ENCODE data around the gene PTGER4. TPM values are rescaled to one million over a fixed set of nuclear protein-coding genes. Genes with fewer than 3 reads are reported as not detected.
A peak's percentile ranks its signal among the peaks of the same experiment; 100 is the strongest.

The PTGER4 gene
- total RNA-seq, 1 donor from 2014 or later = 14.0 TPM

DNA sequence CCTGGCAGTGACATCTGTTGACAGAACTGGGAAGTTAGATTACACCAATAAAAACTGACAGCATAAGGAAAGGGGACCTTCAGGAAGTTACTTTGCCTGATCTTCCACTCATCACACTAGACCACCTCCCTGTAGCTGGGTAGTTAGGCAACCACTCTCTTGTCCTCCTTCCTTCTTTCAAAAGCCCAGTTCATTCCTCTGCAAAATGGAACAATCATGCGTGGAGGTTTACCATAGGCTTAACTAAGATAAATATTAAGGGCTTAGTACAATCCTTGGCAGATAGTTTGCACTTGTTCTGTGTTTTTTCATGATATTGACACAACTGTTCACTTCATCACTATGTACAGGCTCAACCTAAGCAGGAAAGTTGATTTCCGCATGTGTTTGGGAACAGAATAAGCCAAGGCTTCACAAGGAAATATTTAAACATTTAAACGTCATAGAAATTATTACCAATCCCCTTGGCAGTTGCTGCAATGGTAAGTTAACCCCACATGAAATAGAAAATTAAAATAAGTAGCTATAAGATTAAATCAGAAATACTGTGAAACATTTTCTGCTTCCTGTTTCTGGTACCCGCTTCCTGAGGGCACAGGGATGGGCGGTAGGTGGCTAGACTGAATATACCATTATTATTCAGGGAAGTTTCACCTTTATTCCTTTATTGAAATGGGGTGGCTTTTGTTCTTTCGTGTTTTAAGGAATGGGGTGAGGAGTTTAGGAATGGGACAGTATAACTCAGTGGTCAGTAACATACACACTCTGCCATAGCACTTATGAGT is 9.9 kb upstream of the PTGER4 start:
- peak; percentile 35 for DNase-seq

DNA sequence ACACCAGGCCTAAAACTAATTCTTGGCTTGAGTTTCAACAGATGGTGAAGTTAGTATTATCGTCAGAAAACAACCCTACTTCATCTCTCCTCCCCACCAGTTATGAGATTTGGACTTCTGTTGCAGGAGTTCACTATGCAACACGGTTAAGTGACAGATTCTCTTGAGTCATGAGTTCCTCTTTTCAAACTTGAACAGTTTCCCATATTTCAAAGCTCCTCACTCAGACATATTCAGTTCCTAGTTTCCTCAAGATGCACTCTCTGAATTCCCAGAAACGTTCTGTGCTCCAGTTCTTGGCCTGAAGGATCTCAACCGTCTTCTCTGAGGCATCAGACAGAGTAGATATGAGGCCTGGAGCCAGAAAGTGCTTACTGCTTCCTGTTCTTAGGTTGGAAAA is 7.3 kb upstream of the PTGER4 start:
- no peak for DNase-seq

DNA sequence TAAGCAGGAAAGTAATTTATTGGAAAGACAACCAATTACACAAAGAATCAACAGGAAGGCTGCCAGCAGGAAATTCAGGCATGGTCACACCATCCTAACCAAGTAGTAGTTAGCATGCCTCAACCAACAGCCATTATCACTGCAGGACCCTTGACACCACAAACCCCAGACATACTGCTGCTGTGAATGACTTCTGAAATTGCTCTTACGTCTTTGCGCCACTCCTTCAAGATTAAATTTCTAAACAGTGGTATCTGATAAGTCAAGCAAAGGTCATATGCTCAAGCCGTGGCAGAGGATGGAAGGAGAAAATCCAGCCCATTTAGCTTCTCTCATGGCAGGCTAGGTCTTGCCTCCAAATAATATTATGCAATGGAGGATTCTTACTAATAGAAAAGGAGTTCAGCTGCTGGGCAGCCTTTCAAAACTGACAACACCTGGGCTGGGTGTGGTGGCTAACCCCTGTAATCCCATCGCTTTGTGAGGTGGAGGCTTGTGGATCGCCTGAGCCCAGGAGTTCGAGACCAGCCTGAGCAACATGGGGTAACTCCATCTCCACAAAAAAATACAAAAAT is 5.0 kb upstream of the PTGER4 start:
- no peak for DNase-seq

DNA sequence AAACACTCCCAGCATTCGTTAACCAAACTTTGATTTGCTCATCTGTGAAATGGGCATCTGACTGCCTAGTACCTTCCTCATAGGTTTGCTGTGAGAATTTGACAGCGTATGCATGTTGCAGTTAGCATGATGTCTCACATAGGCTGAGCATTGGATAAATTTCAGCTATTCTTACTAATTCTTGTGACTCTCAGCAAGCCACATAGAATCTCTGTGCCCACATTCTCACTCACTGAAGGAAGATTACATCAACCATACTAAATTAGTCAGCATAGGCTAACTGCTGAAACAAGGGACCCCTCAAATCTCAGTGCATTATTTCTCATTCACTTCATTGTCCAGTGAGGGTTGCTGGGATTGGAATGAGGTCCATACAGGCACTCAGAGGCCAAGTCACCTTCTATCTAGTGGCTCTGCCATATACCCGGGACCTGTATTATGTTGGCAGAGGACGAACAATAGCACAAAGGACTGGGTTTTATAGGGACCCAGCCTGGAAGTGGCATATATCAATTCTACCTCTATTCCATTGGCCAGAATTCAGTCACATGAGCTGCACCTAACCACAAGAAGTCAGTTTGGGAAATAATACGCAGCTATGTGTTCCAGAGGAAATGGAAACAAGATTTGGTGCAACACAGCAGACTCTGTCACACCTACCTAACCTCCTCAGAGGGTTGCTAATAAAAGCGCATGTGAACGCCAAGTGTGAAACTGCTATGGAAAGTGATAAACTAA is 4.2 kb upstream of the PTGER4 start:
- no peak for DNase-seq

DNA sequence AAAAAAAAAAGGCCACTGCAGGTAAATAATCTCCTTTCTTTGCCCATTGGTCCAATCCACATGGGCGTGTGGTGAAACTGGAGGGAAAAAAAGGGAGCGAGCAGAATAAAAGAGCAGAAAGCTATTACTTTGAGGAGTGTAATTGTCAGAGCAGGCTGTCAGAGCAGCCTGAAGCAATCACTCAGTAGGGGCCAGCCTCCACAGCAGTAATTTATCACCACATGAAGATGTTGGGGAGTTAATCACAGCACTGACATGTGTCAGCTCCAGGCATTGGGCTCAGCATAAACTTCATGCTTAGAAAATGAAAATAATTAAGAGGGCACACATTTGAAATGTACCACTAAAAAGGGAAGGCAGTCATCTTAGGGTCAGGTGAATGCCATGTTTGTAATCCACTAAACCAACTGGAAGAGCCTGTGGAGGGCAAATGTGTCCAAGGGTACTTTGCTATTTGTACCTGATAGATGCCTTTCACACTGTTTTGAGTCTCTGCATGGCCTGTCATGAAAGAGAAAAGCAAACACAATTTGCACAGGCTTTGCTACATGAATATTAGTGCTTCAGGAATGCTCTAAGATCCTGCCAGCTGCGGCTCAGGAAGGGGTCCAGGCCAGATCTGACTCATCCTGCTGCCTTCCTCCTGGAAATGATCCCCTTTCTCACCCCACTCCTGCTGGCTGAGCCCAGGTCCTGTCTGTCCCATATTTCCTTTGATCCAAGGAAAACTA is 2.9 kb upstream of the PTGER4 start:
- peak; percentile 50 for DNase-seq

DNA sequence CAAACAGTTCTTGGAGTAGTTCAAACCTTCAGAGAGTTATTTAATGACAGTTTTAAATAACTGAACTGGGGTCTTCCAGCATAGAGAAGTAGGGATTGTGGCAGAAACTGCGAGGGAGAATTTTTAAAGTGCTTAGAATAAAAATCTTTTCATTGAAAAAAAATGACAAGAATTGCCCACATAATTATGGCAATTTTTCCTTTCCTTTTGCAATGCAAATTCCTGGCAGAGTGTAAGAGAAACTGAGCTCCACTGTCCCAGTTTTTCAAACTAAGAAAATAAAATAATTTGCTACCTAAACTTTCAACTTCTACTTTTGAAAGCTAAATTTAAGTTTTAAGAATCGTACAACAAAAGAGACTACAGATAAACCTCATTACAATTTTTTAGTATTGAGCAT is 2.3 kb upstream of the PTGER4 start:
- no peak for DNase-seq

DNA sequence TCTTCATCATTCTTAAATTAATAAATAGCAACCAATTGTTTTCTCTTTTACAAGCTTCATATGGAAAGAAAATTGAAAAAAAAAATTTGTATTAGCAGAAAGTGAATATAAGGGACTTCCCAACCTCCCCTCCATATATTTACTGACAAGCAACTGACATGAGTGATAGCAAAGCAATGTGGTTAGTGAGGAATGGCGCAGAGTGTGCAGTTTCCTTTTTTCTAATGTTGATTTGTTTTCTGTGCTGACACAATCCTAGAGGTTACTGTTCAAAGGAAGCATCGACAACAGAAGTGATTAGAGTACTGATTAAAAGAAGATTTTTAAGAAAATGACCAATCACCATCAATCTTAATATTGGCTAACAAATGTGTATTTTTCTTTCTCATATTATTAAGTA is 1.7 kb upstream of the PTGER4 start:
- no peak for DNase-seq

DNA sequence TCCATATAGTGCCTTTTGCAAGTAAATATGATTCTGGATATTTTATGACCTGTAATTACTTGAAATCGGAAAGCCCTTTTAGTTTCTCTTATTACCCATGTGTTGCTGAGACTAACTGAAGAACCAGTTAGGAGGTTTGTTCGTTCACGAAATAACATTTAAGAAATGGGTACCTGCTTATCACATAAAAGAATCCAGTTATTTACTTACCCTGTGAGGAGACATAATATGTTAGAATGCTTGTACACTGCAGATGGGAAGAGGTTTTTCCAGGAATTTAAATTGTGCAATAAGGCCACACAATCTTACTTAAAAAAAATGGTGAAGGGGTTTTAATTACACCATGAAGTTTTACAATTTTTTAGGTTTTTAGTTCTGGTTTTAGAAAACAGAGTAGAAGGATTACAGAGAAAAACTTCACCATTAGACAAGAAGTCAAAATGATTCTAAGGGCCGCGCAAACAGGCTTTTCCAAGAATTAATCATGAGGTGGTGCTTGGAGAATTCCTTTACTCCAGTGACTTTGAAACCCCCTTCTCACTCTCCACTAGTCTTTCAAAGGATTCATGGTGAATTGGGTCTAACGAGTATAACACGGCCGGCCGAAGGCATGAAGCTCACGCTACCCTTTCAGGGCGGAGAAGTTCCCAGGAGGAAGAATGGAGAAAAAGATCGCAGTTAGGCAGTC is 1.1 kb upstream of the PTGER4 start:
- no peak for DNase-seq

DNA sequence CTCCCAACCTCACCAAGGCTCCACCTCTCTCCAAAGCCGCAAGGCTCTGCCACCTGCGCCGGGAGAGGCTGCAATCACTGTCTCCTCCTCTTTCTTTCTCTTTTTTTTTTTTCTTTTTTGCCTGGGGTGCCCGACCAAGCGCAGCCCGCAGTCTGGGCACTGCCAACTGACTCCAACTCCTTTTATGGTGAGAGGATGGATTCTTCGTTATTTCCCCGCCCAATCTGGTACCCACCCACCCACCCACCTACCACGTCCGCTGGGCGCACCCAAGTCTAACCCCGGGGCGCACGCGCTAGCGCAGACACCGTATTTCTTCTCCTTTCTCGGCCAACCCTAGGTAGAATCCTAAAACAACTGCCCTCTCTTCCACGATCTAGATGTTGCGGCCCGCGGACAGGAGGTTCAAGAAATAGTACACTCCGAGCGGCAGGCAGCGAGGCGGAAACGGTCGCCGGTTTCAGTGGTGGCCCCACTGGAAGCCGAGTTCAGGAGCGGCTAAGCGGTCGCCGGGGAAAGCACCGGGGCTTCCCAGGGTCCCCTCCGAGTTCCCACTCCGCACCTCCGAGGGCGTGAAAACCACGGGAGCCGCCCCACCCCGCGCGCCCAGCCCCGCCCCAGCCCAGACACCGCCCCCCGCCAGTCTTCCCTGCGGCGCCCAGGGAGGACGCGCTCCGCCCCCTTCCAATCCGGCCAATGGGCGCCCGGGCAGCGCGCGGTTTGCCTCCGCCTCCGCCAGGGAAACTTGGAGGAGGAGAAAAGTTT is 385 bp upstream of the PTGER4 start:
- DNase-seq = peak; percentile 96

DNA sequence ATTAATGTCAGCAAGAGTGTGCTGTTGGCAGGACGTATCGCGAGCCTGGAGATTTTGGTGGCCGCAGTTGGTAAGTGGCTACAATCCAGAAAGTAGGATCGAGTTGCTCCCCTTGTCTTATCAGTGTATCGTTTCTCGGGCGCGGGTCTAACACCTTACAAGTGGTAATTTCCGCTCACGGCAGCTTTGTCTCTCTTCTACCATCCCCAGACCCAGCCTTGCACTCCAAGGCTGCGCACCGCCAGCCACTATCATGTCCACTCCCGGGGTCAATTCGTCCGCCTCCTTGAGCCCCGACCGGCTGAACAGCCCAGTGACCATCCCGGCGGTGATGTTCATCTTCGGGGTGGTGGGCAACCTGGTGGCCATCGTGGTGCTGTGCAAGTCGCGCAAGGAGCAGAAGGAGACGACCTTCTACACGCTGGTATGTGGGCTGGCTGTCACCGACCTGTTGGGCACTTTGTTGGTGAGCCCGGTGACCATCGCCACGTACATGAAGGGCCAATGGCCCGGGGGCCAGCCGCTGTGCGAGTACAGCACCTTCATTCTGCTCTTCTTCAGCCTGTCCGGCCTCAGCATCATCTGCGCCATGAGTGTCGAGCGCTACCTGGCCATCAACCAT is 1.1 kb downstream of the PTGER4 start:
- no peak for DNase-seq

DNA sequence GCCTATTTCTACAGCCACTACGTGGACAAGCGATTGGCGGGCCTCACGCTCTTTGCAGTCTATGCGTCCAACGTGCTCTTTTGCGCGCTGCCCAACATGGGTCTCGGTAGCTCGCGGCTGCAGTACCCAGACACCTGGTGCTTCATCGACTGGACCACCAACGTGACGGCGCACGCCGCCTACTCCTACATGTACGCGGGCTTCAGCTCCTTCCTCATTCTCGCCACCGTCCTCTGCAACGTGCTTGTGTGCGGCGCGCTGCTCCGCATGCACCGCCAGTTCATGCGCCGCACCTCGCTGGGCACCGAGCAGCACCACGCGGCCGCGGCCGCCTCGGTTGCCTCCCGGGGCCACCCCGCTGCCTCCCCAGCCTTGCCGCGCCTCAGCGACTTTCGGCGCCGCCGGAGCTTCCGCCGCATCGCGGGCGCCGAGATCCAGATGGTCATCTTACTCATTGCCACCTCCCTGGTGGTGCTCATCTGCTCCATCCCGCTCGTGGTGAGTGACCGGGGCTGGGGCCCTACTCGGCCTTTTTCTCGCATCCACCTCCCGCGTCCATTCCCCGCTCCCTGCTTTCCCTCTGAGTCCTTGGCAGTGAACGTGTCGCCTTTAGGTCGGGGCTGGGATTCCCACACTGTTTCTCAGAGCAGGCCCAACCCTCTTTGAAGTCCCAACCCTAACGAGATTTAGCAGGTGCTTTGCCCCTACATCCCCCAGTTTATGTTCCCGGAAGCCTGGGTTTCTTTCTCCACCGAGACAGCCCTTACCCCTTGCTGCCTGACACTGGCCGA is 1.8 kb downstream of the PTGER4 start:
- DNase-seq = peak; percentile 30

DNA sequence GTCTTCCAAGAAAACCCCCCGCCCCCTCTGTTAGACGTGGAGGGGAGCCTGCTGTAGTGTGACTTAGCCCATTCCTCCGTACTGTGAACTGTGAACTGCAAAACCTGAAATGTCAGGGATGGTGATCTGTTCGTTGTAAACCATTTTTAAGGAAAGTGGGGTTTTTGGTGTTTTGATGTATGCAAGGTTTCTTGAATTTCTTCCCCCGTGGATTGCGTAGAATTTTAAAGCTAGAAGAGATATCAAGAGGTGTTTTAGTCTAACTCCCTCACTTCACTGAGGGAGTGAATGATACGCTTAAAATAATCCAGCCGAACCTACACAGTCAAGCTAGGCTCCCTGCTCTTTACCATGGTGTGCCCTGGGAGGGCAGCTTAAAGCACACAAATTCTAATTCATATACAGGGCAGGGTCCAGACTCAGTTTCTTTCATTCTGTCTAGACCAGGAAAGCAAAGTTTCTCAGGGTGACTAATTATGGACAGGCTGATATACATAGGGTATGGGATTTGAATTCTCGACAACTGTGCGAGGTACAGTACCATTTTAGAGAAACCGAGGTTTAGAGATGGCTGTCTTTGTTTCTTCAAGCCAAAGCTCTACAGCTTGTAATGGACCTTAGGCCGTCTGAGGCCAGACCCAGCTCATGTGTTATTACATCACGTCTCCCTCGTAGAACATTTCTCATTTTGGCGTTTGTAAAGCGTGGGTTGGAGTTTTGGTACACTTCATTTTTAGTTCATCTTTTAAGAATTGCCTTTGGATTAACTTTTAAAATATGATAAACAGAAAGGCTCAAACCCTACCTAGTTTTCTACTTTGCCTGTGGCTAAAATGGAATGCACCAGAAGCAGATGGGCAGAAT is 2.7 kb downstream of the PTGER4 start:
- DNase-seq = no peak

DNA sequence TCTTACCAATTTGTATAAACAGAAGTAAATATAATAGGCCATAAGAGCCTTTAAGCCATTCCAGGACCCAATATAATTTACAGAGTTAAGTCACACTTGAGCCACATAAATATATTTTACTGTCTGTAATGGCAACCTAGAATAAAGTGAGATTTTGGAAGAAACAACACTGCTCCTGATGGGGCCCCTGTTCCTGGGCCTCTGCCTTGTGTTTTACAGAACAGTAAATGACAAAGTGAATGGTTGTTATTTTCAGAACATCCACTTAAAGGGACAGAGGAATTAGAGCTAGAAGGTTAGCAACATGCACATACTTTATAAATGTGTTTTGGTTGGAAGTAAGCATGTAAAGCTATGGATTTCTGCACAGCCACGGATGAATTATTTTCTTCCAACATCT is 3.6 kb downstream of the PTGER4 start:
- no peak for DNase-seq

DNA sequence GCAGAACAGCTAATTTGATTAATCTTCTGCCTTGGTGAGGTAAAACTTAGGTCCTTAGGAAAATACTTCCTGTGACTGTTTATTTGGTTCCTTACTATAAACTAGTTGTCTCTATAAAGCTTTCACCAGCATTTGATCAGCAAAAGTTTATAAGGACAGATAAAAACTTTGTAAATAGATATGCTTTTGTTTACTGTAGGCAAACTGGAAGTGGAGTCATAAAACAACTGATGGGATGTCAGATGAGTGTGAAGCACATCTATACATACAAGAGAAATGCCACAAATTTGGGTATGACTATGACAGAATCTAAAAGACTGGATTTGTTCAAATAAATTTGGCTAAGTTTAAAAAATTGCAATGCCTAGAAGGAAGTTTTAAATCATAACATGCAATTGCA is 5.5 kb downstream of the PTGER4 start:
- DNase-seq = no peak

DNA sequence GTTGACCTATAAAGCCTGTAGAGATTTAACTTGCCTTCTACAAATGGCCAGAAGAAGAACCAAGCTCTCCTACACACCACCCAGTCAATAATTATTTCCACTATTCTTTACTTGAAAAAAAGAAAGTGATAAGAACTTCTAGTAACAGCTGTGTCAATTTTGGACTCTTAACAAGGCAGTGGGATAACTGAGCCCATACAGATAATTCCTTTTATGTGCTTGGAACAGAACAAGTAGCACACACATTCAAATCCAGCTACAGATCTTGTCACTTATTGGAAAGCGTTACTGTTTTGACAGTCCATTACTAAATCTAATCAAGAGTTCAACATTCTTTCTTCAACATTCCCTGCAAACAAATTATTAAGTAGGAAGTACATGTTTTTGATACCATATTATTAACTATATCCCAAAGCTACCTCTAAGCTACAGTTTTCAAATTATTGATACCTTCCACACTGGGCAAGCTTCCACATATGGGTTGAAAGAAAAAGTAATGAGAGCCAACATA is 6.3 kb downstream of the PTGER4 start:
- no peak for DNase-seq

DNA sequence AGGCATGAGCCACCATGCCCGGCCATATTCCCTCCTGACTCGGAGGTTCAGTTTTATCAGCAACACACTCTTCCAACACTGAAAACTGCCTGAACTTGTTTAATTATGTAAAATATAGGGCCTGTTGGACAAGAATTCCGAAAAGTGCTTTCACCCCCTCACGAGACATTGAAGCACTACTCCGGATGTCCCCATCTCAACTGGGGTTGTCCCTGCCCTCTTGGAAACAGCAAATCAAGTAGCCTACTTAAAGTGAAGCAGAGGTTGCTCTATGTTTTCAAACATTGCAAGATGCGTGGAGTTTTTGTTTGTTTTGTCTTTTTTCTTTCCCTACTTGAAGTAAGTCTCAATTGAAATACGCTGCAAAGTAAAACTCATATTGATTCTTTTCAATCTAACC is 7.6 kb downstream of the PTGER4 start:
- no peak for DNase-seq

DNA sequence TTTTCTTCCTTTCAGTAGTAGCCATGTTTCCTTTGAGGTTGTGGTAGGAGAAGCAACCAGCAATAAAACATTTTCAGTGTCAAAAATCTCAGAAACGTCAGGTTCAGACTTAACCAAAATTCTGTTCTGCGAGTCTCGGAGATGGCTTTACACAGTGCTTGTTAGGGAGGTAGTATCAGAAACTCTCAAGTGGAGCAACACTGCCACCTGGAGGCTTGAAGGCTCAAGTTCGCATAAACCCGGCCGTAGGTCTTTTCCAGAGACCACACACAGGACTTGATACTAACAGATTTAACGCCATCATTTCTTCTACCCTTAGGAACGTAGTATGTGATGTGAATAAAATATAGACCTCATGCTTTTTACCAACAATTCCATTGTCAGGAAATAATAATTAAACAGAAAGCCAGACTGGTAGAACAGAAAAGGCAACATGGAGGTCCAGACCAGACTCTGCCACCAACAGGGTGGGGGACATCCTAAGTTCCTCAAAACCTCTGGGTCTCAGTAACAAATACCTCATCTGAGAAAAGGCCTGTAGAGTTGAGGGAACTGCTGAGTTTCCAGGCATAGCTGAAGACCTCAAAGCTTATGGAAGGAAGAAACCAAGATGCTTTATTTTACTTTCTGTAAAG is 8.5 kb downstream of the PTGER4 start:
- peak; percentile 96 for DNase-seq

DNA sequence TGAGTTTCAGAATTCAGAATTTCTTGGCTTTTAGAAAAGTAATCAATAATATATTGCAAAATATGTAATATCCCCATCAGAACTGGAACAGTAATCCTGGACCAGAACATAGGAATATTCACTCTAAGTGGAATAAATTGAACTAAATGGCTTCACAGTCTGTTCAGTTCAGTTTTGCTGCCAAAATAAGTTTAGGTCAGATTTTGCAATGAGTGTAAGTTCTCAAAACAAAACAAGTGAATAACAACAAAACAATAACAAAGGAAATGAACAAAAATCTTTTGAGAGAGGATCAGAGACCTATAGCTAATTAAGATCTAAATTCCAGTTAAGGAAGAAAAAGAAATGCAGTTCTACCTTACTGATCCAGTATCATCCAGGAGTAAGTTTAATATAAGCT is 9.3 kb downstream of the PTGER4 start:
- no peak for DNase-seq

Measured in tongue (tissue), 2 donors.